Measurements from ENCODE around the gene LAIR1.

Gene LAIR1

DNA sequence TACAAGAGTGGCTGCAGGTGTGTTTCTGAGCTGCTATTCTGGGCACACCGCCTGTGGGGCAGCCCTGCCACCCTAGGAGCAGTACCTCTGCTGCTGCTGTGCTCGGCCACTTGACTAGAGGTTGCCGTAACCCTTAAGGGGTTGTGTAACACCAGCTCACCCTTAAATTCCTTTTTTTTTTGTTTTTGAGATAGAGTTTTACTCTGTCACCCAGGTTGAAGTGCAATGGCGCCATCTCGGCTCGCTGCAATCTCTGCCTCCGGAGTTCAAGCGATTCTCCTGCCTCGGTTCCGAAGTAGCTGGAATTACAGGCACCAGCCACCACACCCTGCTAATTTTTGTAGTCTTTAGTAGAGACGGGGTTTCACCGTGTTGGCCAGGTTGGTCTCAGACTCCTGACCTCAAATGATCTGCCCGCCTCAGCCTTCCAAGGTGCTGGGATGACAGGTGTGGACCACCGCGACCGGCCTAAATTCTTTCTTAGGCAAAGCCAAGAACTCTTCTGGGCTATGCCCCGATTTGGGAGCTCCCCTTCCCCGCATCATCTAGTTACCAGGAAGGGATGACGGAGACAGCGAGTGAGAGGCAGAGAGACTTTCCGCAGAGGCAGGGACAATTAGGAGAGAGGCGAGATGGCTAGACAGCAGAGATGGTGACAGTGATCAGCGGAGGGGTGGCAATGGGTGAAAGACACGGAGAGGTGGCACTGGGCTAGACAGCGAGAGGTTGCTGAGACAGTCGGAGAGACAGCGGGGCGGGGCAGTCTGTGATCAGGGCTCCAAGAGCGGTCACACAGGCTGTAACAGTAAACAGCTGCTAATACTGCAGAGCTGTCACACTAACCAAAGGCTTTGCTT lies 47.4 kb downstream of the LAIR1 start:
- no peak for DNase-seq (ENCODE audit: low spot score)

- DNase-seq (ENCODE audit: low spot score), result peak; percentile 13
Measured at GRCh38 chr19:54316746-54317107, 48.0 kb downstream of the LAIR1 start.

DNA sequence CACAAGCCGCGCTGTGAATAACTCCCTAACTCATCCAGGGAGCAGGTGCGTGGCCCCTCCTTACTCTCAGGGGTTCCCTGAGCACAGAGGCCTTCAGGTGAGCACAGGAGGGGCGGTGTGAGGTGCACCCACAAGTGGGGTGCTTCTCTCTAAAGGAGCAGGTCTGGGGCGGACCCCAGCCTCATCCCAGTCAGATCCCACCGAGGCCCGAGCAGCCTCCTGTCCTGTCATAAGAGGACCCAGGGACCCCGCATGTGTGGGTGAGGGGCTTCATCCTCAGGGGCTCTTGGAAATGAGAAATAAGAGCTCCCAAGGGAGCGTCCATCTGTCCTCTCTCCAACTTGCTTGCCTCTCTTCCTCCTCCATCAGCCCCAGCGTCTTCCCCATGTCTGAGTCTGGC lies 48.8 kb downstream of the LAIR1 start:
- no peak for DNase-seq (ENCODE audit: low spot score)

DNA sequence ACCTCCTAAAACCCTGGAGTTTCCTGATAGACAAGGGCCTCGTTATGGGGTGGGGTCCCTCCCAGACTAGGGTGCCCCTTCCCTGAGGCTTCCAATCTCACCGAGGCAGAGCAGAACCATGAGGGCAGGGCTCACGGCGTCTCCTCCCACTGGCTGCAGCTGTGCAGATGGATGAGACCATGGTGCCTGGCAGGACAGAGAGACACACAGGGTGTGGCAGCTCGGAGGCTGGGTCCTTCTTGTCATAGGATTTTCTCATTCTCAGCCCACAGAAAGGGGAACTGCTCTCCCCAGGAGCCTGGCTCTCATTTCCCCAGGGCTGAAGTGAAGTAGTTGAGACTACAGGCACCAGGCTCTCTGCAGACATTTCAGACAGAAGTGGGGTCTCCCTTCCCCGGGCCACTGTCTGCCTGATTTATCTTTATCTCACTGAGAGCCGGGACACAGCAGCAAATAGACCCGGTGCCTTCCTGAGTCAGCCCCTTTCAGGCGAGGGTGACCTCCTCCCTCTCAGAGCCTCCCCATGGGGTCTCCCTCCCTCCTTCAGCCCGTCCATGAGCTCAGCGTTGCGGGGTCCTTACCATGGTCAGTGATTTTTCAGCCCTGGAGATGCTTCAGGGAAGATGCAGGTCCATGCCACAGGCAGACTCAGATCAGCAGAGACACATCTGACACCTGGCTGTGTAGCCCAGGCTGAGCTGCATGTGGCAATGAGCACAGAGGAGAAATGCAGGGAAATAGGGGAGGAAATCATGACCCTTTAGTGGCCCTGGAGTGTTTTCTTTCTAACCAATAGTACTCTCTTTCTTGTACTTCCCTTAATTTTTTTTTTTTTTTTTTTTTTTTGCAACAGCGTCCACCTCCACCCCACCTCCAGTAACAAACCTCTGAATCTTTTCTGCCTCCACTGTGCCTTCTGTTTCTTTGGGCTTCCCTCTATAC lies 52.0 kb downstream of the LAIR1 start, which contains the start of gene LILRA5:
TSS of gene LILRA5 (minus strand) at position 731 of the 942 bp plus-strand sequence. CDS start at position 584, 147 bp downstream.
- DNase-seq (ENCODE audit: low spot score), result no peak

DNA sequence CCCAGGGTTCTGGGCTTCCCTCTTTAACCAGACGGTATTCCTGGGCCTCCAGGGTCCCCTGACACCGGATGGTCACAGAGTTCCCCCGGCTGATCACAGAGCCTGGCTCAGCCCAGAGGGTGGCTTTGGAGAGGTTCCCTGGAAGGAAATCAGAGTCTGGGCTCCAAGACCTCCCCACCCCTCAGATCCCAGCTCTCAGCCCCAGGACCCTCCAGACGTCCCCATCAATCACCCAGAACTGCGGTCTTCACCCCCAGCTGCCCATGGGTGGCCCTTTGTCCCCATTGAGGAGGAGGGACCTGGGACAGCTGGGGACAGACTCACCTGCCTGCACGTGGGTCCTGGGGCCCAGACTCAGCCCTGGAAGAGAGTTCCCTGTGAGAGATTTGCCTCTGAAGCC lies 52.7 kb downstream of the LAIR1 start:
- no peak for DNase-seq (ENCODE audit: low spot score)

GRCh38 chr19:54311486-54311885 lies 53.2 kb downstream of the LAIR1 start:
- DNase-seq (ENCODE audit: low spot score), result no peak

GRCh38 chr19:54310543-54310942 lies 54.2 kb downstream of the LAIR1 start:
- DNase-seq (ENCODE audit: low spot score), result no peak

DNA sequence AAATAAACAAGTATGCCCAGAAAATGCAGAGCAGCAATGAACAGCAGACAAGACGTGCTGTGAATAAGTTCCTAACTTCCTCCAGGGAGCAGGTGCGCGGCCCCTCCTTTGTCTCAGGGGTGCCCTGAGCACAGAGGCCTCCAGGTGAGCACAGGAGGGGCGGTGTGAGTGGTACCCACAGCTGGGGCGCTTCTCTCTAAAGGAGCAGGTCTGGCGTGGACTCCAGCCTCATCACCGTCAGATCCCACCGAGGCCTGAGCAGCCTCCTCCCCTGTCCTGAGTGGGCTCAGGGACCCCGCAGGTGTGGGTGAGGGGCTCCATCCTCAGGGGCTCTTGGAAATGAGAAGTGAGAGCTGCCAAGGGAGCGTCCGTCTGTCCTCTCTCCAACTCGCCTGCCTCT lies 54.9 kb downstream of the LAIR1 start:
- DNase-seq (ENCODE audit: low spot score), result no peak

DNA sequence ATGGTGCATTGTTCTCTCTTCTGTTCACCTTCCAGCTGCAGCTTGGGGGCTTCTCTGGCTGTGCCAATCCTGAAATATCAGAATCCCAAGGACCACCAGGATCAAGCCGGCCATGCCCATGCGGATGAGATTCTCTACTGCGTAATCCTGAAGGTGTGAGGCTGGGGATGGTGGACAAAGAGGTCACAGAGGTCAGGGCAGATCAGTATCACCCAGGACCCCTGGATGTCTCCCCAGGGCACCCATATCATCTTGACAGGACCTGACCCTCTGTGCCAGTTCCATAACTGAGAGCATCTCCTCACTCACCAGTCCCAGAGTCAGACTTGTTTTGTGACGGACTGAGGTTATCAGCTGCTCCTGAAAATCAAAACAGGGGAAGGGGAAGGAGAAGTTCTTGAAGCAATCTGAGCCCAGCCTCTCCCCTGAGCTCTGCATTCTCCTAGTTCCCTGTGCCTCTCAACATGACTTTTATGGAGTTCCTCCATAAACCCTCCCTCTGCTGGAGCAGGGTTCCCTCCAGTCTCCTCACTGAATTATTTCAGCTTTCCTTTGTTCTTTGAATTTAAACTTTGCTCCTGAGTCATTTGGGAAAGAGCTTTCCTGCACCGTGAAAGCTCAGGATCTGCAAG lies 57.2 kb downstream of the LAIR1 start:
- DNase-seq (ENCODE audit: low spot score), result no peak

DNA sequence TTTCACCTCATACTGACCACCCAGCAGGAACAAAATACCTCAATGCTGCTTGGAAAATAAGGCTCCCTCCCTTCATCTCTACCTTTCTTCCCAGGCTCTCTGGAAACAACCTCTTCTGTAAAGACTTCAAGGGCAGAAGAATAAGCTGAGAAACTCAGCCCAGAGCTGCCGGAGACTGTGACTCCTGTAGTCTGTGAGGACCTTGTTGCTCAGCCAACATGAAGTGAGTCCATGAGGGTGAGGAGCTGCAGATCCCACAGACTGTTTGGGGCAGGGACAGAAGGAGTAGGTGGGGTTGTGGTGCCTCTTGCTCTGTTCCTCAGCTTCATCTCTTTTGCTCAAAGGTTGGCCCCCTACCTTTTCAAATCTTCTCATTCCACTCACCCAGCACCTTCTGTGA lies 59.6 kb downstream of the LAIR1 start:
- no peak for DNase-seq (ENCODE audit: low spot score)

DNA sequence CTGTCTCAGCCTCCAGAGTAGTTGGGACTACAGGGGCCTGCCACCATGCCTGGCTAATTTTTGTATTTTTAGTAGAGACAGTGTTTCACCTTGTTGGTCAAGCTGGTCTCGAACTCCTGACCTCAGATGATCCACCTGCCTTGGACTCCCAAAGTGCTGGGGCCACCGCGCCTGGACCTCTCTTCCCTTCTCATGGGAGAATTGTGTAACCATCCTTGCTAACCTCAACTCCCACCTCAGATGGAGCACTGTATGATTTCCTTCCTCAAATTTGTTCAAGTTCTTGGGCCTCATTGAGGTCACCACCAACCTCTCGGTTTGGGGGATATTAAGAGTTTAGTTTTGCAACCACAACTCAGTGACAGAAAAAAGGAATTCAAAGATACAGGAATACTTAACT lies 62.5 kb downstream of the LAIR1 start:
- DNase-seq (ENCODE audit: low spot score), result no peak
